Stimulated activated CD8-positive, alpha-beta memory T cell treated with anti-CD3 and anti-CD28 coated beads, Interleukin-12 subunit alpha, Interleukin-12 subunit beta, amount 100 ng/mL, for 24 hours (primary cell): ENCODE measurements around the gene REL.
"Not testable (repeated sequence)": the region's sequence is repeated elsewhere in the genome, so short reads cannot be mapped to it uniquely, and the experiment has no call there.

Experiments
- DNase-seq: peaks from one replicate; pipeline ENCODE4 v3.0.0-alpha.2; 2020; ENCODE audit errors: extremely low read depth

REL gene

GRCh38 chr2:60881047-60881932 is at the start of gene REL:
TSS of gene REL (plus strand) at chr2:60881574. CDS start at chr2:60881841, 267 bp downstream.
- peak; percentile 80 for DNase-seq

GRCh38 chr2:60831921-60832320 is 49.5 kb upstream of the REL start:
- no peak for DNase-seq

- DNase-seq: no peak
Measured at GRCh38 chr2:60832621-60833020, 48.8 kb upstream of the REL start.

- DNase-seq: no peak
Measured at GRCh38 chr2:60834270-60834717, 47.1 kb upstream of the REL start.

GRCh38 chr2:60836491-60836890 is 44.9 kb upstream of the REL start:
- DNase-seq: no peak

- DNase-seq: no peak
Measured at GRCh38 chr2:60837123-60837522, 44.3 kb upstream of the REL start.

- no peak for DNase-seq
Measured at GRCh38 chr2:60838481-60838880, 42.9 kb upstream of the REL start.

- DNase-seq: no peak
Measured at GRCh38 chr2:60839126-60839813, 42.1 kb upstream of the REL start.

- DNase-seq: no peak
Measured at GRCh38 chr2:60840880-60841279, 40.5 kb upstream of the REL start.

GRCh38 chr2:60843006-60843405 is 38.4 kb upstream of the REL start:
- no peak for DNase-seq

- no peak for DNase-seq
Measured at GRCh38 chr2:60844105-60844504, 37.3 kb upstream of the REL start.

GRCh38 chr2:60847854-60848253 is 33.5 kb upstream of the REL start:
- DNase-seq: no peak

GRCh38 chr2:60849187-60849586 is 32.2 kb upstream of the REL start:
- DNase-seq: no peak

GRCh38 chr2:60852282-60852860 is 29.0 kb upstream of the REL start:
- DNase-seq: no peak

GRCh38 chr2:60853531-60853930 is 27.8 kb upstream of the REL start:
- DNase-seq: no peak

GRCh38 chr2:60855989-60856669 is 25.2 kb upstream of the REL start:
- DNase-seq: no peak

- DNase-seq: no peak
Measured at GRCh38 chr2:60857056-60857455, 24.3 kb upstream of the REL start.

- DNase-seq: no peak
Measured at GRCh38 chr2:60858897-60859311, 22.5 kb upstream of the REL start.

GRCh38 chr2:60861736-60862135 is 19.6 kb upstream of the REL start:
- no peak for DNase-seq

- DNase-seq: no peak
Measured at GRCh38 chr2:60862642-60863041, 18.7 kb upstream of the REL start.

GRCh38 chr2:60865361-60865760 is 16.0 kb upstream of the REL start:
- DNase-seq: not testable (repeated sequence)

- DNase-seq: no peak
Measured at GRCh38 chr2:60867007-60867406, 14.4 kb upstream of the REL start.
